H9 (cell line): ENCODE data around the gene ME3. TPM values are rescaled to one million over a fixed set of nuclear protein-coding genes. Genes with fewer than 3 reads are reported as not detected.

Experiments
- DNase-seq: peaks from one replicate; pipeline ENCODE4 v3.0.0-alpha.2; 2017
- H2AFZ ChIP-seq: one replicate; pipeline ENCODE4 v1.6.1; 2013; ENCODE audit warnings: mild to moderate bottlenecking, low read length, control low read depth, moderate library complexity
- H2AK5ac ChIP-seq: 2 replicates; pipeline ENCODE4 v1.6.1; 2013; ENCODE audit warnings: low read length, control low read depth, mixed read lengths; ENCODE audit not compliant: insufficient read length
- H2BK120ac ChIP-seq: one replicate; pipeline ENCODE4 v1.6.1; 2013; ENCODE audit warnings: low read depth, mild to moderate bottlenecking, low read length, control low read depth, inconsistent platforms; ENCODE audit not compliant: poor library complexity, severe bottlenecking
- H2BK12ac ChIP-seq: 2 replicates; pipeline ENCODE4 v1.6.1; 2013; ENCODE audit warnings: low read length, control low read depth, mixed read lengths, low read depth; ENCODE audit not compliant: insufficient read length
- H2BK15ac ChIP-seq: 2 replicates; pipeline ENCODE4 v1.6.1; 2013; ENCODE audit warnings: low read depth, low read length, control low read depth
- H2BK20ac ChIP-seq: one replicate; pipeline ENCODE4 v1.6.1; 2013; ENCODE audit warnings: low read depth, mild to moderate bottlenecking, low read length, control low read depth, inconsistent platforms; ENCODE audit not compliant: poor library complexity, severe bottlenecking
- H2BK5ac ChIP-seq: 2 replicates; pipeline ENCODE4 v1.6.1; 2013; ENCODE audit warnings: low read length, control low read depth, mixed read lengths; ENCODE audit not compliant: insufficient read length
- H3K14ac ChIP-seq: 2 replicates; pipeline ENCODE4 v1.6.1; 2013; ENCODE audit warnings: low read length, control low read depth; ENCODE audit not compliant: insufficient read depth
- H3K18ac ChIP-seq: 2 replicates; pipeline ENCODE4 v1.6.1; 2013; ENCODE audit warnings: low read depth, mild to moderate bottlenecking, mixed read lengths, low read length, control low read depth; ENCODE audit not compliant: insufficient read length
- H3K23ac ChIP-seq: 2 replicates; pipeline ENCODE4 v1.6.1; 2013; ENCODE audit warnings: low read length, control low read depth, mixed read lengths, low read depth; ENCODE audit not compliant: insufficient read length
- H3K23me2 ChIP-seq: 2 replicates; pipeline ENCODE4 v1.6.1; 2013; ENCODE audit warnings: low read depth, mild to moderate bottlenecking, mixed read lengths, low read length, control low read depth; ENCODE audit not compliant: insufficient read length, poor library complexity, severe bottlenecking
- H3K27ac ChIP-seq: 2 replicates; pipeline ENCODE4 v1.5.1; 2013; ENCODE audit warnings: low read length, control low read depth, mixed read lengths, low read depth; ENCODE audit not compliant: insufficient read length
- H3K27me3 ChIP-seq: 2 replicates; pipeline ENCODE4 v1.6.1; 2013; ENCODE audit warnings: low read length, control low read depth, inconsistent platforms; ENCODE audit not compliant: insufficient read depth
- H3K4ac ChIP-seq: 2 replicates; pipeline ENCODE4 v1.6.1; 2013; ENCODE audit warnings: low read depth, mild to moderate bottlenecking, control low read depth, inconsistent platforms, low read length, moderate library complexity
- H3K4me1 ChIP-seq: 2 replicates; pipeline ENCODE4 v1.6.1; 2013; ENCODE audit warnings: low read length, control low read depth, inconsistent platforms; ENCODE audit not compliant: insufficient read depth
- H3K4me2 ChIP-seq: 2 replicates; pipeline ENCODE4 v1.6.1; 2013; ENCODE audit warnings: low read length, control low read depth, mixed read lengths; ENCODE audit not compliant: insufficient read length, insufficient read depth
- H3K56ac ChIP-seq: 2 replicates; pipeline ENCODE4 v1.6.1; 2013; ENCODE audit warnings: low read depth, mild to moderate bottlenecking, mixed read lengths, low read length, control low read depth; ENCODE audit not compliant: insufficient read length
- H3K79me1 ChIP-seq: 2 replicates; pipeline ENCODE4 v1.6.1; 2013; ENCODE audit warnings: low read depth, mild to moderate bottlenecking, moderate library complexity, low read length, control low read depth, inconsistent platforms; ENCODE audit not compliant: insufficient read depth, poor library complexity, severe bottlenecking
- H3K79me2 ChIP-seq: 2 replicates; pipeline ENCODE4 v1.6.1; 2013; ENCODE audit warnings: low read length, control low read depth, inconsistent platforms; ENCODE audit not compliant: insufficient read depth
- H3K9ac ChIP-seq: 2 replicates; pipeline ENCODE4 v1.6.1; 2013; ENCODE audit warnings: low read length, control low read depth, mixed read lengths; ENCODE audit not compliant: insufficient read length; ENCODE audit errors: extremely low read depth
- H3K9me3 ChIP-seq: one replicate; pipeline ENCODE4 v1.6.1; 2013; ENCODE audit warnings: low read depth, low read length, inconsistent platforms; ENCODE audit not compliant: control insufficient read depth
- H3T11ph ChIP-seq: one replicate; pipeline ENCODE4 v1.6.1; 2013; ENCODE audit warnings: mild to moderate bottlenecking, low read length, control low read depth, inconsistent platforms
- H4K20me1 ChIP-seq: one replicate; pipeline ENCODE4 v1.6.1; 2013; ENCODE audit not compliant: control insufficient read depth, insufficient read length, insufficient read depth
- H4K5ac ChIP-seq: 2 replicates; pipeline ENCODE4 v1.6.1; 2013; ENCODE audit warnings: low read depth, mild to moderate bottlenecking, mixed read lengths, low read length, control low read depth; ENCODE audit not compliant: insufficient read length
- H4K8ac ChIP-seq: replicated peaks from 2 replicates; pipeline ENCODE4 v1.6.1; 2013; ENCODE audit warnings: low read length, control low read depth, mixed read lengths, low read depth; ENCODE audit not compliant: insufficient read length
- H4K91ac ChIP-seq: 2 replicates; pipeline ENCODE4 v1.6.1; 2013; ENCODE audit warnings: low read depth, mild to moderate bottlenecking, moderate library complexity, mixed read lengths, low read length, control low read depth; ENCODE audit not compliant: insufficient read length
- H3K27ac Mint-ChIP-seq, 3 experiments: 2 replicates in 2 of 3; 3 replicates in 1 of 3; pipeline ENCODE4 v1.8.0; 2020 to 2021; ENCODE audit warnings: mixed read lengths in 3 of 3, mild to moderate bottlenecking in 1 of 3, moderate library complexity in 1 of 3
- H3K27me3 Mint-ChIP-seq: 2 replicates; pipeline ENCODE4 v1.8.0; 2021; ENCODE audit warnings: low read depth, mild to moderate bottlenecking, moderate library complexity, mixed read lengths
- H3K36me3 Mint-ChIP-seq, 3 experiments: 2 replicates in 2 of 3; 3 replicates in 1 of 3; pipeline ENCODE4 v1.8.0; 2020 to 2021; ENCODE audit warnings: low read depth in 3 of 3, mixed read lengths in 3 of 3; ENCODE audit not compliant: insufficient read depth in 1 of 3
- H3K4me1 Mint-ChIP-seq, 2 experiments: 2 replicates each; pipeline ENCODE4 v1.8.0; 2020; ENCODE audit warnings: mixed read lengths in 2 of 2
- H3K4me3 Mint-ChIP-seq, 2 experiments: 2 replicates in 1 of 2; 3 replicates in 1 of 2; pipeline ENCODE4 v1.8.0; 2020 to 2021; ENCODE audit warnings: mild to moderate bottlenecking in 2 of 2, mixed read lengths in 2 of 2, moderate library complexity in 1 of 2
- H3K9me3 Mint-ChIP-seq, 2 experiments: 2 replicates in 1 of 2; 3 replicates in 1 of 2; pipeline ENCODE4 v1.8.0; 2020; ENCODE audit warnings: mild to moderate bottlenecking in 2 of 2, mixed read lengths in 2 of 2, moderate library complexity in 1 of 2
- CTCF ChIP-seq: fragments of 200-600 bp; sonication (generic); conservative IDR thresholded peaks from 3 replicates; pipeline ENCODE4 v1.8.0; 2021; ENCODE audit warnings: antibody characterized with exemption, mild to moderate bottlenecking
- WGBS: extraction: QIAGEN DNeasy Blood & Tissue Kit; methylation state at CpG from one replicate; pipeline ENCODE4 v1.1.7; 2013; ENCODE audit warnings: missing lambda C conversion rate, low lambda C conversion rate, mixed read lengths; ENCODE audit not compliant: insufficient read length; ENCODE audit errors: extremely low coverage; 5-methylcytosine and 5-hydroxymethylcytosine counted together
- total RNA-seq: library from RNA; stranded (reverse); gene quantifications from 2 replicates; pipeline ENCODE4 v1.2.1, GENCODE V29; 2021

Gene ME3
- total RNA-seq, 1 experiment from 2014 or later: 2.8 TPM

GRCh38 chr11:86696451-86696850 is 24.0 kb upstream of the ME3 start:
- Histone ChIP-seq H3K14ac (no peak overlapping the region), H2AK5ac (no peak overlapping the region), H4K91ac (no peak overlapping the region), H3K23ac (no peak overlapping the region), H3K27me3 (no peaks in the 10 kb centered on the region), H3K23me2 (no peaks in the 10 kb centered on the region), H2BK12ac (no peak overlapping the region), H4K5ac (no peak overlapping the region), H3K9me3 (no peaks in the 10 kb centered on the region), H3K79me1 (no peaks in the 10 kb centered on the region), H2AFZ (no peak overlapping the region), H3K4me2 (no peak overlapping the region), H3K27ac (no peak overlapping the region), H3K4ac (no peak overlapping the region), H2BK5ac (no peak overlapping the region), H4K8ac (no peak overlapping the region), H2BK20ac (no peak overlapping the region), H3T11ph (no peak overlapping the region), H4K20me1 (no peaks in the 10 kb centered on the region), H2BK15ac (no peak overlapping the region), H3K79me2 (no peaks in the 10 kb centered on the region), H3K56ac (no peak overlapping the region), H3K4me1 (no peaks in the 10 kb centered on the region), H3K9ac (no peak overlapping the region), H3K18ac (no peak overlapping the region), H2BK120ac (no peak overlapping the region)
- Mint-ChIP-seq H3K36me3 (no peaks in the 10 kb centered on the region), H3K4me1 (peaks cover 23 to 25% of the 10 kb centered on the region in 2 experiments), H3K4me3 (no peak overlapping the region), H3K9me3 (no peaks in the 10 kb centered on the region), H3K27ac (no peak overlapping the region), H3K27me3 (no peaks in the 10 kb centered on the region)
- TF ChIP-seq CTCF: no peak
- WGBS: no CpG with 5 or more reads among the region's 1 CpG
- no peak for DNase-seq
